Measurements from ENCODE around the gene ALPI.

DNA sequence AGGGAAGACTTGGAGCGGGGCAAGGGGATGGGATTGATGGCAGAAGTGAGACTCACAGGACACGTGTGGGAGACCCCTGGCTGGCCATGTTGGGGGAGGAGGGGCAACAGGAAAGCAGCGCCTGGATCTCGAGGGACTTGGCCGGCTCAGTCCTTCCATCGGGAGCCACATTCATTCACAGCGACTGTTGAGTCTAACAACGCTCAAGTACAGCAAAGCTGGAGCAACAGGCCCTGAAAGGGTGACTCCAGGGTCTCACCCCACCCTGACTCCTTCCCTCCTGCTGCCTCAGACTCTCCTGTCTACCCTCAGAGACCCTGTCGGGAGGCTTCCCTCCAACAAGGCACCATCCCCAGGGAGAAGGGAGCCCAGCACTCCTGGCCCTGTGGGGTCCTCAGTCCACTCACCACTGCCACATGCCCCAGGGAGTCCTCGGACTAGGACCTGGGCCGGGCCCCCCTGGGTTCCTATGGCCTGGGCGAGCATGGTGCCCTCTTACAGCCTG lies 14.8 kb upstream of the ALPI start:
- TF ChIP-seq CTCF (IDR thresholded peaks at IDR 0.05): no peak
- TF ChIP-seq POLR2A (IDR thresholded peaks at IDR 0.05): no peak
